Tibial nerve (tissue), 4 donors: ENCODE data around the gene GRPEL2.

Experiments used
- CTCF ChIP-seq, 5 experiments: fragments of 200-600 bp in 3 of 5; fragments of 450-650 bp in 2 of 5; sonication (generic) in 3 of 5; IDR thresholded peaks; one replicate each; pipeline ENCODE4 v1.5.1; 2016 to 2019; ENCODE audit warnings: antibody characterized with exemption in 5 of 5, mild to moderate bottlenecking in 3 of 5, moderate library complexity in 2 of 5
- EP300 ChIP-seq, 2 donors: sonication (generic); formaldehyde crosslinking; IDR thresholded peaks; one replicate each; pipeline ENCODE4 v1.6.1; 2017; ENCODE audit warnings: antibody characterized with exemption in 2 of 2, mild to moderate bottlenecking in 1 of 2
- POLR2A ChIP-seq, 2 donors: fragments of 450-650 bp; IDR thresholded peaks; one replicate each; pipeline ENCODE4 v1.6.1; 2017; ENCODE audit warnings: antibody characterized with exemption in 2 of 2, mild to moderate bottlenecking in 2 of 2, moderate library complexity in 2 of 2

DNA sequence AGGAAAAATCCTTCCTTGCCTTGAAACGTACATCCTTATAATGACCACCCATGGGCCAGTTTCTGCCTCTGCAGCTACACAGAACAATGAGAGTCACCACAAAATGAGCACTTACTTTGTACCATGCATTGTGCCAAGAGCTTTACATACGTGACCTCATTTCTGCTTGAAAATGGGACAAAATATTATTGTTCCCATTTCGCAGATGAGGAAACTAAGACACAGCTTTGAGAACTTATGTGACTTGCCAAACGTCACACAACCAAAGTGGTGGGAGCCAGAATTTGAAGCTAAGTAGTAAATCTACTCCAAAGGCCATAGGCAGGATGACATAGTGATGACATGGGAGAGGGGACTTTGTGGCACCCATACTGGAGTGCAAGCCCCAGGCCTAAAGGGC lies 34.8 kb upstream of the GRPEL2 start:
- TF ChIP-seq CTCF (IDR thresholded peaks at IDR 0.05) (no peak), POLR2A (IDR thresholded peaks at IDR 0.05) (no peak), EP300 (IDR thresholded peaks at IDR 0.05) (no peak)
